ENCODE results near the gene OR6M1. TPM values are rescaled to one million over a fixed set of nuclear protein-coding genes. Genes with fewer than 3 reads are reported as not detected.

OR6M1 gene
- total RNA-seq, 2 experiments from 2014 or later = not detected

DNA sequence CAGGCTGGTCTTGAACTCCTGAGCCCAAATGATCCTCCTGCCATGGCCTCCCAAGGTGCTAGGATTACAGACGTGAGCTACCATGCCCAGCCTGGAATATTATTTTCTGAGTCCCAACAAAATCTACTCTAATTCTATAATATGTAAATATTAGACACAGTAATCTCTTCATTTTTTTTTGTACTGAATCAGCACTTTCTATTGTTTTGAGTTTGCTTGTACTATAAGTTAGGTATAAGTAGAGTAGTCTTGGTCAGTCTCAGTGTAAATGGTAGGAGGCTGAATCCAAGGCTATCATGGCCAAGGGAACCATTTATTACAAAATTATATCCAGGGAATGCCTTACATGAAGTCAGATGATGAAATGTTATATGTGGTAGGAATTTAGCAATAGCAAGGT lies 32.2 kb downstream of the OR6M1 start:
- TF ChIP-seq, protein P1, sequence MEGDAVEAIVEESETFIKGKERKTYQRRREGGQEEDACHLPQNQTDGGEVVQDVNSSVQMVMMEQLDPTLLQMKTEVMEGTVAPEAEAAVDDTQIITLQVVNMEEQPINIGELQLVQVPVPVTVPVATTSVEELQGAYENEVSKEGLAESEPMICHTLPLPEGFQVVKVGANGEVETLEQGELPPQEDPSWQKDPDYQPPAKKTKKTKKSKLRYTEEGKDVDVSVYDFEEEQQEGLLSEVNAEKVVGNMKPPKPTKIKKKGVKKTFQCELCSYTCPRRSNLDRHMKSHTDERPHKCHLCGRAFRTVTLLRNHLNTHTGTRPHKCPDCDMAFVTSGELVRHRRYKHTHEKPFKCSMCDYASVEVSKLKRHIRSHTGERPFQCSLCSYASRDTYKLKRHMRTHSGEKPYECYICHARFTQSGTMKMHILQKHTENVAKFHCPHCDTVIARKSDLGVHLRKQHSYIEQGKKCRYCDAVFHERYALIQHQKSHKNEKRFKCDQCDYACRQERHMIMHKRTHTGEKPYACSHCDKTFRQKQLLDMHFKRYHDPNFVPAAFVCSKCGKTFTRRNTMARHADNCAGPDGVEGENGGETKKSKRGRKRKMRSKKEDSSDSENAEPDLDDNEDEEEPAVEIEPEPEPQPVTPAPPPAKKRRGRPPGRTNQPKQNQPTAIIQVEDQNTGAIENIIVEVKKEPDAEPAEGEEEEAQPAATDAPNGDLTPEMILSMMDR (IDR thresholded peaks at IDR 0.05) = no peak
- no peak for ATAC-seq
- no peak overlapping the region for H3K4me3 Mint-ChIP-seq
- H3K9me3 Mint-ChIP-seq = no peaks in the 10 kb centered on the region
- no peaks in the 10 kb centered on the region for H3K36me3 Mint-ChIP-seq (ENCODE audit: low read depth)
- no peaks in the 10 kb centered on the region for H3K4me1 Mint-ChIP-seq (ENCODE audit: low read depth)
- no peak for DNase-seq
- H3K27me3 Mint-ChIP-seq = peaks cover 2% of the 10 kb centered on the region
- no peak overlapping the region for H3K27ac Mint-ChIP-seq
- CTCF ChIA-PET = interaction anchor here (1.2 kb wide), 1 partner anchor 22 kb away, joined by 4 read pairs; no protein-coding TSS in a partner anchor
- POLR2A ChIA-PET = no interaction called here
- intact Hi-C loops (cut with micrococcal nuclease) = no loop called here

DNA sequence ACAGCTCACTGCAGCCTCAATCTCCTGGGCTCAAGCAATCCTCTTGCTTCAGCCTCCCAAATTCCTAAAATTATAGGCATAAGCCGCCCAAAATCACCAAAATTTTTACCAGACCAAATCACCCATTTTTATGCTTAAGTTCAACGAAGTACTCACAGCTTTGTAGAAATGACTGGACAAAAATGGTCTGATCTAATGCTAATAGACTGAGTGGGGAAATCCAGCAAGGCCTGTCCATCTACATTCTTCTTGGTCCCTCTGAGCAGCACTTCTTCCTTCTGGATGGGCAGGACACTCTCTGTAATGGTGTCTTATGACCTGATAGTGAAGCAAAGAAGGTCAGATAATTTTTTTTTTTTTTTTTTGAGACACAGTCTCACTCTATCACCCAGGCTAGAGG lies 33.1 kb downstream of the OR6M1 start:
- DNase-seq (no peak), ATAC-seq (no peak)
- no peak overlapping the region for H3K27ac Mint-ChIP-seq
- no peaks in the 10 kb centered on the region for H3K9me3 Mint-ChIP-seq
- TF ChIP-seq, protein P1 (IDR thresholded peaks at IDR 0.05) = no peak
- ChIA-PET CTCF (interaction anchor here (1.2 kb wide), 1 partner anchor 23 kb away, joined by 4 read pairs; no protein-coding TSS in a partner anchor), POLR2A (no interaction called here)
- H3K36me3 Mint-ChIP-seq (ENCODE audit: low read depth) = no peaks in the 10 kb centered on the region
- no peaks in the 10 kb centered on the region for H3K4me1 Mint-ChIP-seq (ENCODE audit: low read depth)
- intact Hi-C loops (cut with micrococcal nuclease) = no loop called here
- H3K4me3 Mint-ChIP-seq = no peak overlapping the region
- peaks cover 3% of the 10 kb centered on the region for H3K27me3 Mint-ChIP-seq

DNA sequence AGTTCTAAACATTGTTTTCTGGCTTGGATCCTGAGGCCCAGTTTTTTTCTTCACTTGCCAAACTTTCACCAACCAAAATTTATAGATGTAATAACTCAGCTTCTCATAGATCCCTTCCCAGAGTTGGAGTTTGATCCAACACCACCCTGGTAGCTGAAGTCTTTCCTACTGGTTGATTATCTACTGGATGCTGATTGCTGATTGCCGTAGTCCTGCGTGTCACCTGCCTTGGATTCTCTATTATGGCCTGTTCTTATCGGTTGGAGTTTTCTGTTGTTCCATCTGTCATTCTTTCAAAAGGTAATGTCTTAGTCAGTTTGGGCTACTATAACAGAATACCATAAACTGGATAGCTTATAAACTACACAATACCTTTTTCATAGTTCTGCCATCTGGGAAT lies 34.5 kb downstream of the OR6M1 start:
- ATAC-seq (no peak), DNase-seq (no peak)
- Mint-ChIP-seq H3K4me3 (no peak overlapping the region), H3K9me3 (no peaks in the 10 kb centered on the region), H3K4me1 (ENCODE audit: low read depth) (no peaks in the 10 kb centered on the region), H3K27ac (no peak overlapping the region), H3K27me3 (peaks cover 5% of the 10 kb centered on the region), H3K36me3 (ENCODE audit: low read depth) (no peaks in the 10 kb centered on the region)
- intact Hi-C loops (cut with micrococcal nuclease) = no loop called here
- TF ChIP-seq, protein P1 (IDR thresholded peaks at IDR 0.05) = no peak
- ChIA-PET POLR2A (no interaction called here), CTCF (interaction anchor here (0.8 kb wide), 1 partner anchor 73 kb away, joined by 3 read pairs; no protein-coding TSS in a partner anchor)

DNA sequence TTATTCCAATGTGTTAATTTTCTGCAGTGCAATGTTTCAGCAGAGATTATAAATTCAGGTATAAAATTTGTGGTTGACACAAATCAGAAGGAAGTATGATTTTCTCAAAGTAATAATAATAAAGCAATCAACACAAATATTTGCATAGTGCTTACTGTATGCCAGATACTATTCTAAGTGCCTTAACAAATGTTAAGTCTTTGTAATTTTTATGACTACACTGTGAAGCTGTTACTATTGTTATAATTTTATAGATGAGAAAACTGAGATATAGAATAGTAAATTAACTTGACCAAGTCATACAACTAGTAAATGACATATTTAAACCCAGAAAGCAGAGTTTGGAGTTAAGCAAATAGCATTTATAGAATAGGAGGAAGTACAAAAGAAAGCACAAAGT lies 35.4 kb downstream of the OR6M1 start:
- TF ChIP-seq, protein P1 (IDR thresholded peaks at IDR 0.05) = no peak
- H3K27ac Mint-ChIP-seq = no peak overlapping the region
- intact Hi-C loops (cut with micrococcal nuclease) = no loop called here
- H3K36me3 Mint-ChIP-seq (ENCODE audit: low read depth) = no peaks in the 10 kb centered on the region
- ChIA-PET POLR2A (no interaction called here), CTCF (no interaction called here)
- no peak overlapping the region for H3K4me3 Mint-ChIP-seq
- no peaks in the 10 kb centered on the region for H3K4me1 Mint-ChIP-seq (ENCODE audit: low read depth)
- DNase-seq (no peak), ATAC-seq (no peak)
- H3K27me3 Mint-ChIP-seq = peaks cover 5% of the 10 kb centered on the region
- no peaks in the 10 kb centered on the region for H3K9me3 Mint-ChIP-seq

DNA sequence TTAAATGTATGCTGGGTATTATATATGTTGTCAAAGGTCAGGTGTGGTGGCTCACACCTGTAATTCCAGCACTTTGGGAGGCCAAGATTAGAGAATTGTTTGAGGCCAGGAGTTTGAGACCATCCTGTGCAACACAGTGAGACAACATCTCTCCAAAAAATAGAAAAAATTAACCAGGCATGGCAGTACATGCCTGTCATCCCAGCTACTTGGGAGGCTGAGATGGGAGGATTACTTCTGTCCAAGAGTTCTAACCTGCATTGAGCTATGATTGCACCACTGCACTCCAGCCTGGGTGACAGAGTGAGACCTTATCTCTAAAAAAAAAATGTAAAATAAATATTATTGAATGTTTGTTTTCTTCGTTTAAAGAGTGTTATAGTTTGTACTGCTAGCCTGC lies 40.5 kb downstream of the OR6M1 start:
- intact Hi-C loops (cut with micrococcal nuclease) = no loop called here
- Mint-ChIP-seq H3K27ac (no peak overlapping the region), H3K27me3 (peaks cover 7% of the 10 kb centered on the region), H3K4me3 (no peak overlapping the region), H3K36me3 (ENCODE audit: low read depth) (no peaks in the 10 kb centered on the region), H3K4me1 (ENCODE audit: low read depth) (no peaks in the 10 kb centered on the region), H3K9me3 (peaks cover 19% of the 10 kb centered on the region)
- TF ChIP-seq, protein P1 (IDR thresholded peaks at IDR 0.05) = no peak
- POLR2A ChIA-PET = no interaction called here
- DNase-seq (no peak), ATAC-seq (no peak)
- CTCF ChIA-PET = no interaction called here

All from activated CD8-positive, alpha-beta T cell treated with anti-CD3 and anti-CD28 coated beads for 36 hours (primary cell).